ENCODE results near the gene TGFA. TPM values are rescaled to one million over a fixed set of nuclear protein-coding genes. Genes with fewer than 3 reads are reported as not detected.

The TGFA gene
- total RNA-seq, 1 experiment from 2014 or later, result 50.1 TPM

DNA sequence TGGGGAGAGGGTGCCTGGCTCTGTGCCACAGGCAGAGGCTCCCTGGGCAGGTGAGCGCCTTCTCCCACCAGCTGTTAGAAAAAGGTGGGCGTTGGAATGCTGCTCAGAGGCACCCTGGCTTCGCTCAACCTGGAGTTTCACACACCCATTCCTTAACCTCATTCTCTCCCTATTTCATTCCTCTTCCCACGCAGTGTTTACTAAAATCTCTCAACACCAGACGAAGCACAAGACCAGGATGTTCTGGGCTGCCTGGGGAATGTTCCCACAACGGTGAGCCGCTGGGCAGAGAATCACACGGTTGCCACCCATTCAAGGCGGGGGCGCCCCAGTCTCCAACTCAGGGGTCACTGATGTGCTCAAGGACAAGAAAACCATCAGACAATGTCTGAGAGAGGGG lies 64.5 kb downstream of the TGFA start:
- no peaks in the 10 kb centered on the region for H3K9me3 ChIP-seq (ENCODE audit: control insufficient read depth in 1 of 2, insufficient read depth in 1 of 2, low read depth in 1 of 2, low read length in 2 of 2)
- ChIA-PET CTCF (interaction anchor here (1.0 kb wide), 1 partner anchor 8 kb away, joined by 3 read pairs; no protein-coding TSS in a partner anchor), RAD21 (ENCODE audit: low non-redundant PET in 1 of 2, low total read pairs in 2 of 2, uncharacterized antibody in 2 of 2, unreplicated experiment in 2 of 2) (no interaction called here), POLR2A (no interaction called here)
- TF ChIP-seq JUND (IDR thresholded peaks at IDR 0.05) (no peak), ZFX (IDR thresholded peaks at IDR 0.05) (no peak), SIN3A (IDR thresholded peaks at IDR 0.05; ENCODE audit: low read depth) (no peak), EZH2 (IDR thresholded peaks at IDR 0.05) (no peak), ELF1 (IDR thresholded peaks at IDR 0.05; ENCODE audit: borderline replicate concordance, low read depth) (no peak), SP1 (IDR thresholded peaks at IDR 0.05; ENCODE audit: low read depth) (no peak), CBX3 (IDR thresholded peaks at IDR 0.05; ENCODE audit: low read depth) (no peak), CEBPB (IDR thresholded peaks at IDR 0.05; ENCODE audit: low read depth) (no peak), TCF7L2 (IDR thresholded peaks at IDR 0.05; ENCODE audit: borderline replicate concordance, extremely low read depth, insufficient read depth, insufficient read length) (no peak), ZNF274 (IDR thresholded peaks at IDR 0.05; ENCODE audit: low read depth, low read length) (no peak), SRF (IDR thresholded peaks at IDR 0.05; ENCODE audit: low read depth) (no peak), RAD21 (IDR thresholded peaks at IDR 0.05; ENCODE audit: low read depth) (no peak), EZH2phosphoT487 (IDR thresholded peaks at IDR 0.05; ENCODE audit: borderline replicate concordance) (no peak), YY1 (IDR thresholded peaks at IDR 0.05; ENCODE audit: extremely low read depth, insufficient replicate concordance, low read depth, low read length) (no peak), POLR2A (IDR thresholded peaks at IDR 0.05; ENCODE audit: borderline replicate concordance, extremely low read depth, insufficient read depth, insufficient read length) (no peak)
- TF ChIP-seq, protein P1, sequence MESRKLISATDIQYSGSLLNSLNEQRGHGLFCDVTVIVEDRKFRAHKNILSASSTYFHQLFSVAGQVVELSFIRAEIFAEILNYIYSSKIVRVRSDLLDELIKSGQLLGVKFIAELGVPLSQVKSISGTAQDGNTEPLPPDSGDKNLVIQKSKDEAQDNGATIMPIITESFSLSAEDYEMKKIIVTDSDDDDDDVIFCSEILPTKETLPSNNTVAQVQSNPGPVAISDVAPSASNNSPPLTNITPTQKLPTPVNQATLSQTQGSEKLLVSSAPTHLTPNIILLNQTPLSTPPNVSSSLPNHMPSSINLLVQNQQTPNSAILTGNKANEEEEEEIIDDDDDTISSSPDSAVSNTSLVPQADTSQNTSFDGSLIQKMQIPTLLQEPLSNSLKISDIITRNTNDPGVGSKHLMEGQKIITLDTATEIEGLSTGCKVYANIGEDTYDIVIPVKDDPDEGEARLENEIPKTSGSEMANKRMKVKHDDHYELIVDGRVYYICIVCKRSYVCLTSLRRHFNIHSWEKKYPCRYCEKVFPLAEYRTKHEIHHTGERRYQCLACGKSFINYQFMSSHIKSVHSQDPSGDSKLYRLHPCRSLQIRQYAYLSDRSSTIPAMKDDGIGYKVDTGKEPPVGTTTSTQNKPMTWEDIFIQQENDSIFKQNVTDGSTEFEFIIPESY (IDR thresholded peaks at IDR 0.05; ENCODE audit: extremely low read depth, insufficient replicate concordance, low read length), result no peak
- TF ChIP-seq, protein P2, sequence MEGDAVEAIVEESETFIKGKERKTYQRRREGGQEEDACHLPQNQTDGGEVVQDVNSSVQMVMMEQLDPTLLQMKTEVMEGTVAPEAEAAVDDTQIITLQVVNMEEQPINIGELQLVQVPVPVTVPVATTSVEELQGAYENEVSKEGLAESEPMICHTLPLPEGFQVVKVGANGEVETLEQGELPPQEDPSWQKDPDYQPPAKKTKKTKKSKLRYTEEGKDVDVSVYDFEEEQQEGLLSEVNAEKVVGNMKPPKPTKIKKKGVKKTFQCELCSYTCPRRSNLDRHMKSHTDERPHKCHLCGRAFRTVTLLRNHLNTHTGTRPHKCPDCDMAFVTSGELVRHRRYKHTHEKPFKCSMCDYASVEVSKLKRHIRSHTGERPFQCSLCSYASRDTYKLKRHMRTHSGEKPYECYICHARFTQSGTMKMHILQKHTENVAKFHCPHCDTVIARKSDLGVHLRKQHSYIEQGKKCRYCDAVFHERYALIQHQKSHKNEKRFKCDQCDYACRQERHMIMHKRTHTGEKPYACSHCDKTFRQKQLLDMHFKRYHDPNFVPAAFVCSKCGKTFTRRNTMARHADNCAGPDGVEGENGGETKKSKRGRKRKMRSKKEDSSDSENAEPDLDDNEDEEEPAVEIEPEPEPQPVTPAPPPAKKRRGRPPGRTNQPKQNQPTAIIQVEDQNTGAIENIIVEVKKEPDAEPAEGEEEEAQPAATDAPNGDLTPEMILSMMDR (IDR thresholded peaks at IDR 0.05 in 2 of 3, conservative IDR thresholded peaks at IDR 0.05 in 1 of 3; ENCODE audit: borderline replicate concordance in 1 of 3, insufficient read depth in 1 of 3, low read depth in 2 of 3, low read length in 2 of 3), result no peak
- TF ChIP-seq, protein P3, sequence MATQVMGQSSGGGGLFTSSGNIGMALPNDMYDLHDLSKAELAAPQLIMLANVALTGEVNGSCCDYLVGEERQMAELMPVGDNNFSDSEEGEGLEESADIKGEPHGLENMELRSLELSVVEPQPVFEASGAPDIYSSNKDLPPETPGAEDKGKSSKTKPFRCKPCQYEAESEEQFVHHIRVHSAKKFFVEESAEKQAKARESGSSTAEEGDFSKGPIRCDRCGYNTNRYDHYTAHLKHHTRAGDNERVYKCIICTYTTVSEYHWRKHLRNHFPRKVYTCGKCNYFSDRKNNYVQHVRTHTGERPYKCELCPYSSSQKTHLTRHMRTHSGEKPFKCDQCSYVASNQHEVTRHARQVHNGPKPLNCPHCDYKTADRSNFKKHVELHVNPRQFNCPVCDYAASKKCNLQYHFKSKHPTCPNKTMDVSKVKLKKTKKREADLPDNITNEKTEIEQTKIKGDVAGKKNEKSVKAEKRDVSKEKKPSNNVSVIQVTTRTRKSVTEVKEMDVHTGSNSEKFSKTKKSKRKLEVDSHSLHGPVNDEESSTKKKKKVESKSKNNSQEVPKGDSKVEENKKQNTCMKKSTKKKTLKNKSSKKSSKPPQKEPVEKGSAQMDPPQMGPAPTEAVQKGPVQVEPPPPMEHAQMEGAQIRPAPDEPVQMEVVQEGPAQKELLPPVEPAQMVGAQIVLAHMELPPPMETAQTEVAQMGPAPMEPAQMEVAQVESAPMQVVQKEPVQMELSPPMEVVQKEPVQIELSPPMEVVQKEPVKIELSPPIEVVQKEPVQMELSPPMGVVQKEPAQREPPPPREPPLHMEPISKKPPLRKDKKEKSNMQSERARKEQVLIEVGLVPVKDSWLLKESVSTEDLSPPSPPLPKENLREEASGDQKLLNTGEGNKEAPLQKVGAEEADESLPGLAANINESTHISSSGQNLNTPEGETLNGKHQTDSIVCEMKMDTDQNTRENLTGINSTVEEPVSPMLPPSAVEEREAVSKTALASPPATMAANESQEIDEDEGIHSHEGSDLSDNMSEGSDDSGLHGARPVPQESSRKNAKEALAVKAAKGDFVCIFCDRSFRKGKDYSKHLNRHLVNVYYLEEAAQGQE (IDR thresholded peaks at IDR 0.05; ENCODE audit: low read depth), result no peak
- no peaks in the 10 kb centered on the region for H4K20me1 ChIP-seq (ENCODE audit: insufficient read depth)
- H3K4me2 ChIP-seq (ENCODE audit: low read length), result no peak overlapping the region
- H3K27me3 ChIP-seq (ENCODE audit: insufficient read depth, low read length), result no peaks in the 10 kb centered on the region
- no peak overlapping the region for H3K9ac ChIP-seq (ENCODE audit: low read length)
- no peak overlapping the region for H3K27ac ChIP-seq (ENCODE audit: low read depth, low read length)
- no peak for DNase-seq (ENCODE audit: low read depth, low spot score)
- no peak overlapping the region for H2AFZ ChIP-seq (ENCODE audit: low read depth, low read length, poor library complexity, severe bottlenecking)
- H3K79me2 ChIP-seq (ENCODE audit: insufficient read depth, low read length), result no peaks in the 10 kb centered on the region; the same call in 1 of the 2 replicates
- no peaks in the 10 kb centered on the region for H3K36me3 ChIP-seq (ENCODE audit: control insufficient read depth in 1 of 2, insufficient read depth in 2 of 2, low read length in 2 of 2)
- no TSS peak for BruUV-seq (replicated peaks)
- ATAC-seq, result no peak
- no peaks in the 10 kb centered on the region for H3K9me2 ChIP-seq (ENCODE audit: insufficient read depth)
- intact Hi-C loops (cut with micrococcal nuclease), result no loop called here
- no peak overlapping the region for H3K4me3 ChIP-seq (replicated peaks in 1 of 2; ENCODE audit: low read depth in 1 of 2, low read length in 2 of 2)
- peaks cover 7 to 10% of the 10 kb centered on the region in 2 experiments for H3K4me1 ChIP-seq (ENCODE audit: control insufficient read depth in 1 of 2, insufficient read depth in 2 of 2, low read length in 2 of 2)

Measured in HCT116 (cell line).